Epidermal melanocyte (primary cell): ENCODE measurements around the gene SPATA2L.

ENCODE experiments used
- DNase-seq: peaks from one replicate; pipeline ENCODE4 v3.0.0; 2011; ENCODE audit warnings: low spot score; ENCODE audit not compliant: insufficient read length

The SPATA2L gene

DNA sequence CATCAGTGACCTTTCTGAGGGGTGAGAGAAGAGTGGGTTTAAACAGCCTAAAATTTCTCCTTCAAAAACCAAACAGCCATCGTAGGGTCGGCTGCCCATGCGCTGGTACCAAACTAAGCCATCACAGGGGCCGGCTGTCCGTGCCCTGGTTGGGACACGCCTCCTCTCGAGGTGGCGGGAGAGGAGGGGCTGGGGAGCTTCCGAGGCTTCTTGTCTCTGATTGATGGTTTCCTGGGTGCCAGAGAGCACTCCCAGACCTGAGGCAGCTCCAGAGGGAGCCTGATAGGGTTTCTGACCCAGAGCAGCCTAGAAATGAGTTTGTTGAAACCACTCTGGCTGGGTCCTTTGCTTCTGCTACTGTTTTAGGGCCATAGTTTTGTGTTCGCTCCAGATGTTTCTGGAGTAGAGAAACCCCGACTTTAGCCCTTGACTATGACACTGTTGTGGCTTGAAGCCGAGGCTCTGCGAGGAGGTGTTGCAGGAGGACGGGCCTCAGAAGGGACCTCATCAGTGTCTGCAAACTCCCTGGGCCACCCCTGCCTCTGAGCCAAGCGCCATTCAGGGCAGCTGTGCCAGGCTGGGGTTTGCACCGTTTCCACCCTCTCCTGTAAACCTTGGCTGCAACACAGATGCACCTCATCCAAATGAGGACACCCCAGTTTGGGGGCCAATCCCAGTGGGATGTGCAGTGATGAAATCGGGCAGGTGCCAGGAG is 26.1 kb upstream of the SPATA2L start:
- DNase-seq = no peak

GRCh38 chr16:89723279-89724250 is 22.1 kb upstream of the SPATA2L start:
- no peak for DNase-seq

GRCh38 chr16:89722392-89723278 is 21.1 kb upstream of the SPATA2L start:
- no peak for DNase-seq

DNA sequence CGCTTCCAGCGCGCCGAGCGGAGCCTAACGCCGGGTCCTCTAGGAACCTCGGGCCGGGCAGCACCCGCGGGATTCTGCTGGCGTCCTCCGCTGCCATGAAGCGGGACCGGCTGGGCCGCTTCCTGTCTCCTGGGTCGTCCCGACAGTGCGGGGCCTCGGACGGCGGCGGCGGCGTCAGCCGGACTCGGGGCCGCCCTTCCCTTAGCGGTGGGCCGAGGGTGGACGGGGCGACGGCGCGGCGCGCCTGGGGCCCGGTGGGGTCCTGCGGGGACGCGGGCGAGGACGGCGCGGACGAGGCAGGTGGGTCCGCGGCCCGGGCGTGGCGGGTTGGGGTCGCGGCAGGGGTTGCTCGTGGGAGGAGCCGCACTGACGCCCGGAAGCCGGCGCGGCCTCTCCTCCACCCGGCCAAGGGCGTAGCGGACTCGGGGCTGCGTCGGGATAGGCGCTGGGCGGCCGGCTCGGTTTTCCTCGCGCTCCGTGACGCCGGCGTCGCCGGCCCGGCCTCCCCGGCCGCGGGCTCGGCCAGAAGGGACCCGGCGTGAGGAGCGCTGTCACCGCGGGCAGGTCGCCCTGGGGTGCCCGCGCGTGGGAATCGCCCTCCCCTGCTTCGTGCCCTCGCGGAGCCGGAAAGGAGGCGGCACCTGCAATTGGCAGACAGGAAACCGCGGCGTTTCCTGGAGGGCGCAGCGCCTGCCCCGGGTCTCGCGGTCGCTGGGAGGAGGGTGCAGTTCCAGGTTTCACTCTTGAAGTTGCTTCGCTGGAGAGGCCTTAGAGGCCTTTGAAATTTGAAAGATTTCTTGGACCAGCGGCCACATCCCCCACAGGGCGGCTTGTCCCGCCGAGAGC is 20.3 kb upstream of the SPATA2L start:
- DNase-seq = no peak

DNA sequence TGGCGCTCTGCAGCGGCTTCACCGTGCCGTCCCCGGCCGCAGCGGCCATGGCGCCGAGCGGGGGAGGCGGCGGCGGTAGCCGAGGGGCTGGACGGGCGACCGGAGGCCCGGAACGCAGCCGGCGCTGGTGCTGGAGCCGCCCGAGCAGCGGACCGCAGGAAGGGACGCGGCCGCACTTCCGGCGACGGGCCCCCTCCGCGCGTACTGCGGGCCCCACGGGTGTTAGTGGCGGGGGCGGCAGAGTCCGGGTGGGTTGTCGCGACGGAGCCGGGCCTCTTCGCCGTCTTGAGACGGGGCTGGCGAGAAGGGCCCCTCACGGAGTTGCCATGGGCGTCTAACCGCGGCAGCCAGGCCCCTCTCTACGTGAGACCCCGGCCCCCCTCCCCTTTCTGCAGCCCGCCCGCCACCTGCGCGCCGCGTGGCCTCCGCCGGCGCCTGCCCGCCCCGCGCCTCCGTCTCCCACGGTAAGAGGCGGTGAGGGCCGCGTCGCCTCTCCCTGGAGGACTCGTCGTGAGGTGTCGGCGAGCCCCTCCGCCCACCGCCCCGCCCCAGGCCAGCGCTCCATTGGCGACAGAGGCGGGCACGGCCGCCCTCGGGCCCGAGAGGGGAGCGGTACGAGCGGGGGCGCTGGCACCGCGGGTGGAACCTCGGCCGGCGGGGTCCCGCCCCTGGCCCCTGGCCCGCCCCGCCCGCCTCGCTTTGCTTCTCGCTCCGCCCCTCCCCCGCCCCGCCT is 19.5 kb upstream of the SPATA2L start, which contains the start of the genes VPS9D1 and ZNF276:
TSS of gene VPS9D1 (minus strand) at position 86 of the 733 bp plus-strand sequence. CDS start at position 49, 37 bp downstream.
TSS of gene ZNF276 (plus strand) at position 725 of the 733 bp plus-strand sequence. CDS start 104 bp downstream, outside the sequence.
- peak; percentile 52 for DNase-seq

DNA sequence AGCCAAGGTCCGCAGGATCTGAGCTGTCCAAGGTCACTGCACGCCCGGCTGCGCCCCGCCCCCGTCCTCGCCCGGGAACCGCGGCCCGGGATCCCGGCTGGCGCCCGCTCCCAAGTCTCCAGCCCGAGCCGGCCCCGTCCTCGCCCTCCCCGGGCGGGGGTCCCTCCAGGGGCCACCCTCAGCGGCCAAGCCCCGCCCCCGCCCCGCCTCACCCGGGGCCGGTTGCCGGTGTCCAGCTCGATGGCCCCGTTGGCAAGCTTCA is 19.0 kb upstream of the SPATA2L start:
- DNase-seq = no peak

DNA sequence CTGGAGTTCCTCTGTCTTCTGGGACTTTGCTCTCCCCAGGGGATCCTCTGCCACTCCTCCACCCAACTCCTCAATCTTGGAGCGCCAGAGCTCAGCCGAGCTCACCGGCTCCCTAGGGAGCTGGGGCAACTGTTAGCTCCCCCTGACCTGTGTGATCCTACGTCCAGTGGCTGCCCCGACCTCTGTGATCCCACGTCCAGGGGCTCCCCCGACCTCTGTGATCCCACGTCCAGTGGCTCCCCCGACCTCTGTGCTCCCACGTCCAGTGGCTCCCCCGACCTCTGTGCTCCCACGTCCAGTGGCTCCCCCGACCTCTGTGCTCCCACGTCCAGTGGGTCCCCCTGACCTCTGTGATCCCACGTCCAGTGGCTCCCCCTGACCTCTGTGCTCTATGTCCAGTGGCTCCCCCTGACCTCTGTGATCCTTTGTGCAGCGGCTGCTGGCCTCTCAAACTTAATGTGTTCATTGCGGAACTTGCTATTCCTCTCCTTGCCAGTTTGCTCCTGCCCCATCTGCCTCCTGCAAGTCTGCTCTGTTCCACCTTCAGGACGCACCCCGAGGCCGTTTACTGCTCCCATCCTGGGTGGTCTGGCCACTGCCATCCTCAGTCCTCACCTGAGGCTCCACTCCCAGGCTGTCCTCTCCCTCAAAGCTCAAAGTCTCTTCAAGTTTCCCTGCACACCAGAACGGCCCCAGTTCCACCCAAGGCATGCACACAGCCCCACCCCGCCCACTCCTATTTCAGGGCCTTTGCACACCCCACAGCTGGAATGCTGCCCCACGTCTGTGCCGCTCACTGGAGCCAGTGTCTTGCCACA is 16.4 kb upstream of the SPATA2L start:
- DNase-seq = no peak

GRCh38 chr16:89716916-89717687 is 15.6 kb upstream of the SPATA2L start:
- no peak for DNase-seq

DNA sequence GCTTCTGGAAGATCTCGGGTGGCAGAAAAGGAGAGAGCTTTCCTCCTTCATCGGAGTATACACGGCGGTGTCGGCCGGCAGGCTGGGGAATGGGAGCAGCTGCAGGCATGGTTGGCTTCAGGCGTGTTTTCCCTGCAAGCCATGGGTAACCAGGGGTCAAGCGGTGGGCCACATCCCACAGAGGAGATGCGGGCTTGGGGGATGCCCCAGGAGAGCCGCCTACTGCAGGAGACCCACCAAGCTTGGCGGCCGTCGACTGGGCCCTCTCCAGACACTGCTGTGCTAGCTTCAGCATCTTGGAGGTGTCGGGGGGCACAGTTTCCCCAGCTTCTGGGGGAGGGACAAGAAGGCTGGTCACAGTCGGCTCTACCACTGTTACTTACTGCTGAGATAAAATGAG is 15.0 kb upstream of the SPATA2L start:
- no peak for DNase-seq

DNA sequence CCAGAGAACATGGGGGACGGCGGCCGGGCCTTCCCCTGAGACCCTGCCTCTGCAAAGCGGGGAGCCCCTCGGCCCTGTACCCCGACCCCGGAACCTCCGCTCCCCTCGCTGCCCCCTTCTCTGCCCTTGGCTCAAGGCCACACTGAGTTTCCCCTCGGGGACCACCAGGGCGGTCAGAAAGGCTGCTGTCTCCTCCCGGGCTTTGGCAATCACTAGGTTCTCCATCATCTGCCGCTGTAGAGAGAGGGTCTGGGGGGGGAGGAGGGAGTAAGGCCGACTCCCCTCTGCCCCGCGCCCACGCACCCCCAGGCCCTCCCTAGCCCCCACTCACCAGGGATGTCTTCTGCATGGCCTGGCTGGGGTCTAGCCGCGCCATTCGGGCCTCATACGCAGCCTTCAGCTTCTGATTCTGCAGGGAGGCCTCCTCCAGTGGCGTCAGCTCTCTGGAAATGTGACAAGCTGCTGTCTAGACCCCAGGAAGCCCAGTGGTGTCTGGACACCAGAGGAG is 10.8 kb upstream of the SPATA2L start:
- no peak for DNase-seq

DNA sequence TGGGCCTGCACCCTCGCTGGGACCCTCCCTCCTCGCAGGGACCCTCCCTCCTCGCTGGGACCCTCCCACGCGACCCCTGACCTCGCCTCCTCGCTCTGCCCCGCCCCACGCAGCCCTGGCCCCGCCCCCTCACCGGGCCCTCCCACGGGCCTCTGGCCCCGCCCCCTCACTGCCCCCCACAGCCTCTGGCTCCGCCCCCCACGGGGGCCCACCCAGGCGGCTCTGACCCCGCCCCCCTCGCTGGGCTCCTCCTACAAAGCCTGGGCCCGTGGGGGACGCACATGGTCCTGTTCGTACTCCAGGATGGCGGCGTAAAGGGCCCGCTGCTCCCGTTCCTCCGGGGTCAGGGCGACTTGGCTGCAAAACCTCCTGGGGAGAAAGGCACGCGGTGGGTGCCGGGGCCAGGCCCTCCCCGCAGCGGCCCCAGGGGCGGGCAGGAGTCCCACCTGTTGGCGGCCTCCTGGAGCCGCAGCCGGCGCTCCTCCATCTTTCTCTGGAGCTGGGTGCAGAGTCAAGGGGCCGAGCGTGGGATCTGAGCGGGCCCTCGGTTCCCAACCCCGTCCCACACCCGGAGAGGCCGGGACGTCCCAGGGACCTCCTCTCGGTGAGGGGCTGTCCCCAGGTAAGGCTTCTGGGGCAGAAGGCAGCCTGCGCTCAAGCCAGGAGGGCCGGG is 10.2 kb upstream of the SPATA2L start:
- peak; percentile 80 for DNase-seq

DNA sequence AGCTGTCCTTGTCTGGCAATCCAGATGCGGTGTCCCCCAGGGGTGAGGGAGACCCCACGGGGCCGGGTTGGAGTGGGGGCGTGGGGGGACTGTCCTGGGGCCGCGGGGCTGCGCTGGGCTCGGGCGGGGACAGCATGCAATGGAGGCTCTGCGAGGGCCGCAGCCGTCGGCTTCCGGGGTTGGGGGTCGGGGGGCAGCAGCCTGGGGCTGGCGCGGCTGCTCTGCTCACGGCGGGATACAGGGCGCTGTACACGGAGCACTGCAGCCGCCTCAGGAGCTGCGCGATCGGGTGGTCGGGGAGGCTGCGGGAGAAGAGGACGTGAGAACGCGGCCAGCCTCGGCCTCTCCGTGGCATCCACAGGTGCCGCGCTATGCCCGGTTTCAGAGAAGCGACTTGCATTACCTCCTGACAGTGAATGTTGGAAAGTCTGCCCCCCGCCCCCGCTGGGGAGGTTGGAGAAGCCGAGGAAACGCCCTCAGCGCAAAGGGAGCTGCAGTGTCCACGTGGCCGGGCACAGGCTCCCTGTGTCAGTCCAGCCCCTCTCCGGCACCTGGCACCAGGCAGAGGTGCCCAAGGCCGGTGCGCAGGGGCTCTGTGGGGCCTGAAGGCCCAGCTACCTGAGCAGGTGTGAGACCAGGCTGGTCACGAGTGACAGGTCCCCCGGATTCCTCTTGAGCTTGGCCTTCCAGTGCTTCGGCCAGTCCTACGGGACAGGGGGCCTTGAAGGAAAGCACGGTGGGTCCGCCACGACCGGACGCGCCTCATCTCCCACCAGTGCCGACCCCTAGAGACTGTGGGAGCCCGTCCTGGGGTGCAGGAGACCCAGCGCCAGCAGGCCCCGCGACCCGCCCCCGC is 9.4 kb upstream of the SPATA2L start:
- DNase-seq = no peak

GRCh38 chr16:89709716-89710432 is 8.4 kb upstream of the SPATA2L start:
- no peak for DNase-seq

- no peak for DNase-seq
Measured at GRCh38 chr16:89709166-89709565, 7.7 kb upstream of the SPATA2L start.

DNA sequence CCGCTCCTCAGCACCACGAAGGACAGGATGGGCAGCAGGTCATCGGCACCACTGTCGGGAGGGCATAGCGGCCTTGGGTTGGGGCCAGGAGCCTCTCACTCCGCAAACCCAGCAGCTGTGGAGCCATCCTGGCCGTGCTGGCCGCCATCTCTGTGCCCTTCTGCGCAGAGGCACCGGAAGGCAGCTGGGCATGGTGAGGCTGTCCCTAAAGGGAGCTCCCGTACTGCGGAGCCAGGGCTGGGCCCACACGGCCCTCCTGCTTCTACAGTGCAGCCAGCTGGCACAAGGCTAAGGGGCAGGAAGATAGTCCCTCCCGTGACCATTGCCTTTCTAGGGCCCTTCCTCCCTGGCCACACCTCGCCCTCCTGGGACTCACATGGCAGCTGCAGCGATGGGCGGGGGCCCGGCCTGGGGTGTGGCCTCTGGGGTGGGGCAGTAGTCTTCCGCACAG is 7.0 kb upstream of the SPATA2L start:
- DNase-seq = no peak

GRCh38 chr16:89707695-89708094 is 6.2 kb upstream of the SPATA2L start:
- DNase-seq = no peak
